ENCODE measurements around the gene ANKRD44. TPM values are rescaled to one million over a fixed set of nuclear protein-coding genes. Genes with fewer than 3 reads are reported as not detected.
"Not testable (repeated sequence)": the region's sequence is repeated elsewhere in the genome, so short reads cannot be mapped to it uniquely, and the experiment has no call there.

Gene ANKRD44
- total RNA-seq, 1 donor from 2014 or later: 36.1 TPM

DNA sequence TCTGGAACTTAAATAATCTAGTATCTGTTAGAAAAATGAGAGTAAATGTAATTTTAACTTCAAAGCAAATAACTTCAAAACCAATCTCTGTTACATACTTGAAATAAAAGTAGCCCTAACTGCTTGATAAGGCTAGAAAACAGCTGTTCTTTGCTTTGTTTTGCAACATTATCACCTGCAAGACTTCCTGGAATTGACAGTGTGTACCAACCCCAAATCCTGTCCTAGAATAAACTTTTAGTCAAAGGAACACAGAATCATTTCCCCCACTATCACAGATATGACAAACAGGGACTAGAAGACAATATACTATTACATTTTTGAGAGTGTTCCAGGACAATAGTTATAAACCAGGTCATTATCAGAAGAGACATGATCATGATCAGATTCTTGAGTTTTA is 278.8 kb downstream of the ANKRD44 start:
- DNase-seq (ENCODE audit: low spot score): no peak

DNA sequence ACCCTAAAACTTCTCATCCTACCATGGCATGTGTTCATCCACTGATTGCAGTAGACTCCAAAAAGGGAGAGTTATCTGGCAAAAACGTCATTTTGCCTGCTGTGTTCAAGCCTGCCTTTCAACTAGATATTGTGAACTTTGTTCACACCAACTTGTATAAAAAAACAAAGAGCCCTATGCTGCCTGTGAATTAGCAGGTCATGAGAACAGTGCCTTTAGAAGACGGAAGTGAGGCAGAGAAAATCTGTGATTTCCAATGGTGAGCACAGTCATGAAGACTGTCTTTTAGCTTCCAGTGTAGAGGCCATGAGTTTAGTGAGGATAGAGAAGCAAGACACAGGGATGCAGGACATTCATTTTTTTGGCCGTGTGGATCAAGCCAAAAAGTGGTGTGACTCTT is 280.5 kb downstream of the ANKRD44 start:
- no peak for DNase-seq (ENCODE audit: low spot score)

DNA sequence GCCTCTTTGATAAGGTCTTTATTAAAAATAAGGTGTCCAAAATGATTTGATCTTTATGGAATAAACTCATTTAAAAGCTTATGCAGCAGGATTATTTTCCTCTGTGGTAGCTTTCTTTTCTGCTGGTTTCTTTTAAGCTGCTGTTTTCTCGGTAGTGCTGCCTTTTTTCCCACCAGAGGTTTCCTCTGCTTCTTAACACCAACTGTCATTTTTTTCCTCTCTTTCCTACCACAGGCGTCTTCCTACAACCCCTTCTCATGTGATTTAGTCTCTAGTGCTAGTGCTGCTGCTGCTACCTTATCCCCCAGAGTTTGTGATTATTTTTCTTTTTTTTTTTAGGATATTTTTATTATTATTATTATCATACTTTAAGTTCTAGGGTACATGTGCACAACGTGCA is 281.9 kb downstream of the ANKRD44 start:
- no peak for DNase-seq (ENCODE audit: low spot score)

DNA sequence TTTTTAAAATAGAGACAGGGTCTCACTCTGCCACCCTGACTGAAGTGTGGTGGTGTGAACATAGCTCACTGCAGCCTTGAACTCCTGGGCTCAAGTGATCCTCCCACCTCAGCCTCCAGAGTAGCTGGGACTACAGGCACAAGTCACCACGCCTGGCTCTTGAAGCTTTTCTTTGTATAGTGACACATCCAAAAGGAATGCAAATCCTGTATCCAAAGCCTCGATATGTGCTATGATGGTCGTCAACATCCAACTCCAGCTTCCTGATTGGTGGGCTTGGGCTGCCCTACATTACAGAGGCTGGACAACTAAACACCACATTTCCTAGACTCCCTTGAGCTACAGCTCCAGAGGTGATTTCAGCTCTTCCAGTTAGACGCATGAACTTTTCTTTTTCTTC is 282.4 kb downstream of the ANKRD44 start:
- DNase-seq (ENCODE audit: low spot score): no peak

DNA sequence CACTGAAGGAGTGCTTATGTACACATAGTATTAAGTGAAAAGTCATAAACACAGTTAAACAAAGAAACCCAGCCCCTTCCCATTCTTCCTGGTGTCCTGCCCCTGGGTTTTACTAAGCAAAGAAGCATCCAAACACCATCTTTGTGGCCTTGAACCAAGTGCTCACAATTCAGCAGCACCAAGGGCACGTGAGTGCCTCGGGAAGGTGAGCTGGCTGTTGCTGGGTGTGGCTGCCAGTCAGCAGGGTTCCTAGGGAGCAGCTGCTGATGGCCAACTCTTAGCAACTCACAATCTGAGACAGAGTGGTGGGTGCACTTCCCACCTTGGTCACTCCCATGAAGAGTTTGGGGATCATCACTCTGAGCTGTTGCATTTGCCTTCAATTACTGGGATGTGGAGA is 286.4 kb downstream of the ANKRD44 start:
- no peak for DNase-seq (ENCODE audit: low spot score)

DNA sequence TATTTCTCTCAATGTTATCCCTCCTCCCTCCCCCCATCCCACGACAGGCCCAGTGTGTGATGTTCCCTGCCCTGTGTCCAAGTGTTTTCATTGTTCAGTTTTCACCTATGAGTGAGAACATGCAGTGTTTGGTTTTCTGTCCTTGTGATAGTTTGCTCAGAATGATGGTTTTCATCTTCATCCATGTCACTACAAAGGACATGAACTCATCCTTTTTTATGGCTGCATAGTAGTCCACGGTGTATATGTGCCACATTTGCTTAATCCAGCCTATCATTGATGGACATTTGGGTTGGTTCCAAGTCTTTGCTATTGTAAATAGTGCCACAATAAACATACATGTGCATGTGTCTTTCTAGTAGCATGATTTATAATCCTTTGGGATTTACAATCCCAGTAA is 289.7 kb downstream of the ANKRD44 start:
- not testable (repeated sequence) for DNase-seq (ENCODE audit: low spot score)

DNA sequence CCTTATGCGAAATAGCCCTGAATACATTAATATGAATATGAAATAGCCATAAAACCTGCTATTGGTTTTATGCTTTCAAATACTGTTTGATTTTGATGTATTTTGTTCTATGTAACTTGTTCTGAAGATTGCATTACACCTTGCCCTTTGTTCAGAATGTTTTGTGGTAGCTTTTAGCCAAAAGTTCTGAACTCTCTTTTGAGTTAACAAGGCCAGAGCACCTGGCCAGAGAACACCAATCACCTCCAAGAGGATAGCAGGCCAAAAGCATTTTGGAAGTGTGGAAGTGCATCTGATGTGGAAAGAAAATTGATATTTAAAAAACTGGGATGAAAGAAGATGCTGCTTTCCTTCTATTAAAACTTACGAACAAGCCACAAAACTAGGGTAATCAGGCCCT is 297.5 kb downstream of the ANKRD44 start:
- DNase-seq (ENCODE audit: low spot score): no peak

DNA sequence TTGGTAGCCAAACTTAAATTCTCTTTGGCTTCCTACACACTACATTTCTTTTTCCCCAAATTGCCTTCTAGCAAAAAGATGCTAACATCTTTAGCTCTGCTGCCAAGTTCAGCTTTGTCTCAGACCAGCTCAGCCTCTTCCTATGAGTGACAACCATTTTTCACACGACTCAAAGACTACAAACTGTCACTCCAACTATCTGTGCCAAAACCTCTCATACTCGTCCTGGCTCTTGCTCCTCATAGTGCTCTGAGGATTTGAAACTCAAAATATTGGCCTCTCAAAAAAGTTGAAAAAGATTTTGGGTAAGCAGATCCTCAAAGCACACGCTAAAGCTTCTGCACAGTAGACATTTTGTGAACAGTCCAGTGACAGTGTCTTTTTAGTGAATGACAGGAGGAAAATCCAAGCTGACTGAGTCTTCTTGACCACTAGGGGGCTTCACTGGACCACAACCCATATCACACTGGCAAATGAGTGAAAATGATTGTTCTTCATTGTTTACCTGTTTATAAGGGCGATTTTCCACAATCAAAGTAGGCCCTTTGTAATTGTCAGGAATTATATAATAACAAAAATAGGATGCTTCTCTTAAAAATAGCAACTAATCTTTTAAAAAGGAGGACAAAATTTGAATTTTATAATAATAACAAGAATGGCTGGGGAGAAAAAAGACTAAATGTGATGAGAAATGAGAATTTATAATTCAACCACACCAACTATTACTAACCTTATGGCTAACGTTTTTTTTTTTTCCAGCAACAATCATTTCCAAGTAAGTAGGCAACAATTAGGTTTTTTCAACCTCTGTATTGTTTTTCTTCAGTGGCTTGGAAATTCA is 298.6 kb downstream of the ANKRD44 start:
- DNase-seq (ENCODE audit: low spot score): no peak

DNA sequence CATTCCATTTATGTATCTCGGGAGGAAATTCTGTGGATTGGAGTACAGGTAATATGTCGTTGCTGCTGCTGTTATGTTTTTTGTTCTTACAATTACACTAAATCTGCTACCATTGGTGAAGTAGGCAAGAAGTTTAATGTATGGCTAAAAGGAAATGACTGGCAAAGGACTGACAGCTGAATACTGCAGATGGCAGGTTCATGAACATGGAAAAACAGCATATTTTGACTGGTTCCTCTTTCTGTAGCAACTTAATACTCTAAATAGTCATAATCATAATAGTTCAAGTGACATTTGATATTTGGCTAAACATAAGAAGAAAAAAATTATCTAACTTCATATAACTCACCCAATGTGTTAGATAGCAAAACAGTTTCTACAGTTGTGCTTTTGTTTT is 299.6 kb downstream of the ANKRD44 start:
- DNase-seq (ENCODE audit: low spot score): no peak

DNA sequence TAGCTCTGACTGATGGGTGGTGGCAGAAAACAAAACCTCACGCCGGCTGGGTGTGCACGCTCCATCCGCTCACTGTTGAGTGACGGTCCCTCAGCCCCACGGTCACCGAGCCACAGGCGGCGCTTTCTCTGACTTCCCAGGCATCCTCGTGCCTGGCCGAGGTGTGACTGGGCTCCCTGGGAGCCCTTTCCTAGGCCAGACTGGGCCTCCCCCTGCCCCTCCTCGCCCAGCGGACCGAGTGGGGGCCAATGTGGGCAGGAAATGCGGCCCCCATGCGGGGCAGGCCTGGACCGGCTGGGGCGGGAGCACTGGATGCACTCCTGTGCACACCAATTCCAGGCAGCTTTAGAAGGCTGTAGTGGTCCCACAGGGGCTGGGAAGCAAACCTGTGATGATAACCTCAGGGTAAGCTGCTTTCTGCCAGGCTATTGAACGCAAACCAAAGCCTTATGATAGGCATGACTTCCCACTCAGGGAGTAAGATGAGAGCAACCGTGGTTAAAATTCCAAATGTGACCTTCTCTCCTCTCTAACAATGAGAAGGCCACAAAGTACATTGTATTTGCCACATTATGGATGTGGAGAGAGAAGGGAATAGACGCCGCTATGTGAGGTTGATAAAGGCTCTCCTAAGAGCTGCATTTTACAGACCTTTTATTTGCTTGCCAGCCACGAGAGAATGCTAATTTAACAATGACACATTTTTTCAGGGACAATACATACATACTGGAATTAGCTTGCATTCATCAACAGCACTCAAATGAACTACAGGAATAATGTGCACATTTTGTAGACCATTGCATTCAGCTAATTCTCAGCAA is 300.2 kb downstream of the ANKRD44 start:
- no peak for DNase-seq (ENCODE audit: low spot score)

DNA sequence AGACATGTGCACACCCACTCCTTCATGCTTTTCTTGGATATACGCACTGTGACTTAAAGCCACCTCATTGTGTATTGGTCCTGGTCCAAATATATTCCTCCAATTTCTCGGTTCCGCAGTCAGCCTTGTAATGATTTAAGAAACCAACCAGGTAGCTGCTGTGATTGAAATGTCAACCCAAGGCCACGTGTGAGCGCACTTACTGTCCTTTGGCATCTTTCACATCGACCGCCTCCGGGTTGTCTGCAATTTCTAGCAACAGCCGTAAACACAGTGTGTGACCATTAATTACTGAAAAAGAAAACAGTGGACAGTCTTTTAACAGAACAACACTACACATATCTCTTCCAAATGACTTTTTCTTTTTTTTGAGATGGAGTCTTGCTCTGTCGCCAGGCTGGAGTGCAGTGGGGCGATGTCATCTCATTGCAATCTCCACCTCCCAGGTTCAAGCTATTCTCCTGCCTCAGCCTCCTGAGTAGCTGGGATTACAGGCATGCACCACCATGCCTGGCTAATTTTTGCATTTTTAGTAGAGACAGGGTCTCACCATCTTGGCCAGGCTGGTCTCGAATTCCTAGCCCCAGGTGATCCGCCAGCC is 301.7 kb downstream of the ANKRD44 start:
- DNase-seq (ENCODE audit: low spot score): not testable (repeated sequence)

DNA sequence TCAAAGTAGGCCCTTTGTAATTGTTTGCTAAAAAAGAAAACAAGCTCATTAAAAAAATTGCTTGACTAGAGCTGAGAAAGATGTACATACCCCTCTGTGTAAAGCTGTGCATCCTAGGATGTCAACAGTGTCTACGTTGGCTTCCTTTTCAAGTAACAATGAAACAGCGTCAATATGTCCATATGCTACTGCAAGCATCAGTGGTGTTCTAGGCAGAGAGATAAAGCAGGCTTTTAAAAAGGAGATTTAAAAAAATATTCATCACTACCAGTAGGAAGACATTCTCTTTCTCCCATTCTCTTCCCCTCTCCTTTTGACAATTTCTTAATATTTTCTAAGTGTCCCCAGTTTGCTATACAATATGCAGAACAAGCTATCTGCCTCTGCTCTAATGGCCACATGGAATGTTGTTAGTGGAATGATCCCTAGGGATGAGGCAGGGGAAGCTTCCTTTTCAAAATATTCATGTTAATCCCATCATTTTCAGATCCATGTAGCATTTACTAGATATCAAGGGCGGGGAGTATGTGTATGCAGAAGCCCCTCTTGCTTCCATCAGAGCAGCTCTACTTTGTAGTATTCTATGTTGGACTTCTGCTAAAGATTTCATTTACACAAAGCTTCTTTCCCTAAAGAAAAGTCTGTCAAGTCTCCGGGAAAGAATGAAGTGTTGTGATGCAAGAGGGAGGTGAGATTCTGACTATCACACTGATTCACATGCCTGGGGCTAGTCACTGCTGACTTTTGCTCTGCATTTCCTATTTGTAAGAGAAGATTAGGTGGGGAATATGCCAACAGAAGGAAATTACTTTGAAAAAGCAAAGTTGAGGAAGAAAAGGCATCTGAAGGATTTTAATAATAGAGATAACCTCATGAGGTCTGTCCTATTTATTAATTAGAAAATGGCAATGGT is 302.6 kb downstream of the ANKRD44 start:
- DNase-seq (ENCODE audit: low spot score): no peak

DNA sequence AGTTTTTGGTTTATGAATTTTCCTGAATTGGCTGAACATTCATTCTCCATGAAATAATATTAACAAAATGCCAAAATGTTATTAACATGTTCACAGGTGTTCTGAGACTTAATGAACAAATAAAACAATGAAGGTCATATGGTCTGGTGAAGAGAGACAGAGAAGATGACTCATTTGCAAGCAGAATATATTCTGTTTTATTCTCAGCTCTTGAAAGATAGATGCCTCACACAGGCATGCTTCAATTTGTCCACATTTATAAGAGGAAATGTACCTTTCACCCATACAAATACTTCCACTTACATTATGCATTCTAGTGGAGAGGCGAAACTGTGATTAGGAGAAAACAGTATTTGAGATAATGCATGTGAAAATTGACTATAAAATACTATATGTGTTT is 308.7 kb downstream of the ANKRD44 start:
- DNase-seq (ENCODE audit: low spot score): no peak

DNA sequence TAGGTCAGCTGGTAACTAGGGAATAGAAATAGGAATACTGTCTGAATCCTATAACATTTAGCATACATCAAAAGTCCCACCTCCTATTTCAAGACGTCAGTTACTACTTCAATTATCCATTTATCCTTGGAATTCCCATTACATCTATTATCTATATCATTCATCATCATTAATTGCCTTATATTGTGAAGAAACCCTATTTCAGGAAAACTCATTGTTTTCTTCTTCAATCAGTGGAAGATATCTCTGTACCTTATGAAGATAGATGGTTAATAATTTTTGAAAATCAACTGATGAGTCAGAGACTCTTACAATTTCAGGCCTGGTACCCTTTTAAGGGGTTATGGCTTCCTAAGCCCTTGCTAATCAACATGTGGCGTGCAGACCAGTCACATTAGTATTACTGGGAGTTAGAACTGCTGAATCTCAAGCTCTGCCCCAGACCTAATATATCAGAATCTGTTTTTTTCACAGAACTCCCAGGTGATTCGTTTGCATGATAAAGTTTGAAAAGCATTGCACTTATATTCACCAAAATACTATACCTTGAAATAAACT is 314.7 kb downstream of the ANKRD44 start:
- no peak for DNase-seq (ENCODE audit: low spot score)

DNA sequence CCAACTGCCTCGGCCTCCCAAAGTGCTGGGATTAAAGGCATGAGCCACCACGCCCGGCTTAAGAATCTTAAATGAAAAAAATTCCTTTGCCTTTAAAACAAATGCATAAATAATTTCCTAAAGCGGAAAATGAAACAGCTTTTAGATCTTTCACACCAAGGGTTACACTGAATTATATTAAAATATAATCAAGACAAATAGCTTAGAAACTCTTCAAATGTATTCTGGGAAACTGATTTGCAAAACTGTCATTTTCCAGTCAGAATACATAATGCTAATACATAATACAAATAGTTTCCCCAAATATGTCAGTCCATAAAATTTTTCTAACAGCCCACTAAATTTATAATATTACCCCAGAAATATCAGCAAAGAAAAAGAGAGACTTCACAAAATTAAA is 315.8 kb downstream of the ANKRD44 start:
- DNase-seq (ENCODE audit: low spot score): no peak

DNA sequence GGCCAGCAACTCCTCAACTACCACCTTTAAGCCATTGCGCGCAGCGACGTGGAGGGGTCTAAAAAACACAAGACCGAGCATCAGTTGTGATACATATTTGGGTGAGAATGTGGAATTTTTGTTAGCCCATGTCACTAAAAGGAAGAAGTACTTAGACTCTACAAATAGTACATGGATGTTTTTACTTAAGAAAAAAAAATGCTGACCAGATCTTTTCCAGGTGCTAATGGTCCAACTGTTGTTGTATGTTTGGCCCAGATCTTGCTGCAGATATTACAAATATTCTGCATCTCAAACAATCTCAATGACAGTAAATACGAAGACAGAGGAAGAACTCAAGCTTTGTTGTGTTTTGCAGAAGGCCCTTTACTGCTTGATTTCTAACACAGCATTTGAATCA is 317.0 kb downstream of the ANKRD44 start:
- DNase-seq (ENCODE audit: low spot score): no peak

DNA sequence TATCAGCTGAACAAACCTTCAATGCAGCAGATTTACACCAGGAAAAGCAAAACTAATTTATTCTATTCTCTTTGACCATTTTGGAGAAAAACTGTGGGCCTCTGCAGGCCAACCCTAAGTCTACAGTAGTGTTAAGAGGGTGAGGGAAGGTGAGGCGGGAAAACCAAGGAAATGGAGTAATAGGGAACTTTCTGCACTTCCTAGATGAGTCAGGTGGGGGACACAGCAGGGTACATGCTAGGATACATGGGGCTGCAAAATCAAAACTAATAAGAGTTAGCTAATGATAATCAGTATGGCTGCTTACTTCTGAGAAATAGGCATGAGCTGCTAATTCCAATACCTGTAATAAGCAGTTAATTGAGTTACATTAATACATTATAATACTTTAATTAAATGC is 318.1 kb downstream of the ANKRD44 start:
- no peak for DNase-seq (ENCODE audit: low spot score)

DNA sequence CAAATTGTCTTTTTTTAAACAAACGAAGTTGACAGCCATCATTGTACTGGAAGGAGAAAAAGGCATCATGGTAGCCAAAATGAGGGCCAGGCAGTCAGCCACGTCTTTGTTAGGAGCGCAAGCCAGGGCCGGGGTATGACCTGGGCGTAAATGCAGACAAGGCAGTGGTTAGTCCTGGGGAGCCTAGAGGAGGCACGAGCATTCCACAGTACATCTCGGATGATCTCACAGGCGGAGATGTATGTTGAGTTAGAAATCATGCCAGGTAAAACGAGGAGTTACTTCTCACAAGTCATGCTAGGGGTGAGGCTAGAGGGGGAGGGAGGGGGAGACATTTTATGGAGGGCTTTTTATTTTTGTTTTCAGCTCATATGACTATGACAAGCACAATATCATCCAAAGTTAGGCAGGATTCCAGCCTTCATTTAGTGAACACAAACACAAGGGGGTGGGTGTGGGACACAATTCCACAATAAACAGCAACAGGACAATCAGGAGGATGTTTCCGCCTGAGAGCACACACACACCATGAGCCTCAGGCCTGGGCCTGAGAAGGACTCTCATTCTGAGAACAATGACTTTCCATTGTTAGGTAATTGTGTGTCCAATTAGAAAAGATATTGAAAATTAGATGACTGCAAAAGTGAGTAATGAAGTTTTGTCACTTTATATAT is 319.7 kb downstream of the ANKRD44 start:
- DNase-seq (ENCODE audit: low spot score): no peak

DNA sequence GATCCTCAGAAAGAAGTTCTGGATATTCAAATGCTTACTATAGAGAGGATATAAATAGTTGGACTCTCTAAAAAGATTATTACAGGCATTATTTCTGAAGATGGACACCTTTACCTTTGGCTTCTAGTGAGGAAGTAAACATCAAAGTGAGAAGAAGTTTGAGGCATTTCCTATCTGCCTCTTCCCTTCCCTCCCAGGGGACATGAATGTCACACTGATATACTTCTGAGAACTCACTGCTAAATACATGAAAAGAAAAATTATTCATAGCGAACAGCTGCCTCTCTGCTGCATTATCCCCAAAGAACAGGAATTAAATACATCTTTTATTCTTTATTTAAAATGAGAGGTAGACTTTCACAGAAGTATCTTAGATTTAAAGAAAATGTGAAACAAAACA is 320.5 kb downstream of the ANKRD44 start:
- no peak for DNase-seq (ENCODE audit: low spot score)

DNA sequence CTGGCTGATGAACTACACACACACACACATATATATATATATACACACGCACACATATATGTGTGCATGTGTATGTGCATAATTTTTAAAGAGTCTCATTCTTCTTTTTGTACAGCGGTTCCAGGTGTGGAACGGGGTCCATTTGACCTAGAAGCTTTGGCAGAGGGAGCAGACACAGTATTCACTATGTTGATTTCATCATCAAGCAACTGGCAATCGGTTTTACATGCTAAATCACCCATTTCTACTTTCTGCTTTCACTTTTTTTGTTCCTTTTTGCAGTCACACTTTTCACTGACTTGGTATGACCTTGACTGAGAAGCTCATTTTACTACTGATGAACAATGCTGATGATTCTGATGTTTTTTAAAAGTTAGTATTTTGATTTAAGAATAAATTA is 321.1 kb downstream of the ANKRD44 start:
- no peak for DNase-seq (ENCODE audit: low spot score)

DNA sequence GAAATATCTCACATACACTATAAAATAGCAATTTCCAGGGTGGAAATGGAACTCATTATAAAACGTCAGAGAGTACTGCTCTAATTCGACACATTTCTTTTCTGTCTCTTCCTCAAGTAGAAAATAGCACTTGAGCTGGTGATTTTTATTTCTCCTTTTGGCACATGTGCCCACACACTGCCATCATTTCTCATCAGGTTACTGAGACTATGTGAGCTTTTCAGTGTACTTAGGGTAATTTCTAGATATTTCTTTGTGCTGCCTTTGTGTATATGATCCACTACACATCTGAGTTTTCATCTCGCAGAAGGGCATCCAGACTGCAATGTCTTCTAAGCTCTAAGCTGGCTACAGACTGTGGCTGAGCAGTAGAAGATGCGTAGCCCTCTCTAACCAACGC is 321.9 kb downstream of the ANKRD44 start:
- DNase-seq (ENCODE audit: low spot score): no peak
